ENCODE data around the gene S1PR3.

The S1PR3 gene

GRCh38 chr9:88971131-88971960 is 19.9 kb upstream of the S1PR3 start:
- no peak for TF ChIP-seq POLR2AphosphoS5 (IDR thresholded peaks at IDR 0.05; ENCODE audit: low read depth, low read length)
- TF ChIP-seq POLR2A (IDR thresholded peaks at IDR 0.05; ENCODE audit: low read depth, low read length), result no peak
- no peak for TF ChIP-seq TAF1 (IDR thresholded peaks at IDR 0.05; ENCODE audit: borderline replicate concordance, low read depth, low read length)
- DNase-seq (ENCODE audit: insufficient read length) (no peak), FAIRE-seq (no peak)

DNA sequence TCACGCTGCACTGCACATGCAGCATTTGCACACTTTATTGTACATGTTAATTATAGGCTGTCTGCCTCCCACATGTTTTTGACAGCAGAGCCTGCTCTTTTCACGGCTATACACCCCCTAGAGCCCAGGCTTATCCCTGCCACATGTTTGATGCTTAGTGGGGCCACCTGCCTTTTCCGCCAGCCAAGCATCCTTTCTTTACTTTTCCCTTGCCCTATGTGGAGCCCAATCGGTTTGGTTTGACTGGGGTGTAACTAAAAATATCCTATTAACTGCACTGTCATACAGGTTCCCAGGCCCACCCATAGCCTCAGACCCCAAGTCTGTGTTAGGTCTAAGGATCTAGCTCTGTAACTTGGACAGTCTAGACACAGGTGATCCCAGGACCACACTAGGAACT is 18.9 kb upstream of the S1PR3 start:
- TF ChIP-seq TAF1 (IDR thresholded peaks at IDR 0.05; ENCODE audit: borderline replicate concordance, low read depth, low read length) (no peak), POLR2AphosphoS5 (IDR thresholded peaks at IDR 0.05; ENCODE audit: low read depth, low read length) (no peak), POLR2A (IDR thresholded peaks at IDR 0.05; ENCODE audit: low read depth, low read length) (no peak)
- no peak for DNase-seq (ENCODE audit: insufficient read length)
- FAIRE-seq, result no peak

GRCh38 chr9:88973281-88974045 is 17.8 kb upstream of the S1PR3 start:
- peak; percentile 14 for FAIRE-seq
- no peak for TF ChIP-seq TAF1 (IDR thresholded peaks at IDR 0.05; ENCODE audit: borderline replicate concordance, low read depth, low read length)
- no peak for TF ChIP-seq POLR2A (IDR thresholded peaks at IDR 0.05; ENCODE audit: low read depth, low read length)
- no peak for TF ChIP-seq POLR2AphosphoS5 (IDR thresholded peaks at IDR 0.05; ENCODE audit: low read depth, low read length)
- no peak for DNase-seq (ENCODE audit: insufficient read length)

DNA sequence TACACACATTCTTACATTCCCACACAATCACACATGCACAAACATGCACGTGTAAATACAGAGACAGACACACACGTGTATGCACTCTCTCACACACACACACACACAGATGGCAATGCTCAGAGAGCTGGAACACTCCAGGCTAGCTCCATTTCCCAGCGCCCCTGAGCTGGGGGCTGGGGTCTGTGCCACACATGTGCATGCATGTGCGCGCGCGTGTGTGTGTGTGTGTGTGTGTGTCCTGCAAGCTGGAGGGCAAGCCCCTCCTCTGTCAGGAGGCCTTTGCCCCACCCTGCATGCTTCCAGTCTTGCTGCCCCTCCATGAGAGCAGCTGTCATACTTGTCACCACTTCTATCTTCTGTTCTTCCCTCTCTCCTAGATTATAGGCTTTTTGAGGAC is 16.6 kb upstream of the S1PR3 start:
- DNase-seq (ENCODE audit: insufficient read length) (no peak), FAIRE-seq (no peak)
- TF ChIP-seq POLR2AphosphoS5 (IDR thresholded peaks at IDR 0.05; ENCODE audit: low read depth, low read length) (no peak), TAF1 (IDR thresholded peaks at IDR 0.05; ENCODE audit: borderline replicate concordance, low read depth, low read length) (no peak), POLR2A (IDR thresholded peaks at IDR 0.05; ENCODE audit: low read depth, low read length) (no peak)

DNA sequence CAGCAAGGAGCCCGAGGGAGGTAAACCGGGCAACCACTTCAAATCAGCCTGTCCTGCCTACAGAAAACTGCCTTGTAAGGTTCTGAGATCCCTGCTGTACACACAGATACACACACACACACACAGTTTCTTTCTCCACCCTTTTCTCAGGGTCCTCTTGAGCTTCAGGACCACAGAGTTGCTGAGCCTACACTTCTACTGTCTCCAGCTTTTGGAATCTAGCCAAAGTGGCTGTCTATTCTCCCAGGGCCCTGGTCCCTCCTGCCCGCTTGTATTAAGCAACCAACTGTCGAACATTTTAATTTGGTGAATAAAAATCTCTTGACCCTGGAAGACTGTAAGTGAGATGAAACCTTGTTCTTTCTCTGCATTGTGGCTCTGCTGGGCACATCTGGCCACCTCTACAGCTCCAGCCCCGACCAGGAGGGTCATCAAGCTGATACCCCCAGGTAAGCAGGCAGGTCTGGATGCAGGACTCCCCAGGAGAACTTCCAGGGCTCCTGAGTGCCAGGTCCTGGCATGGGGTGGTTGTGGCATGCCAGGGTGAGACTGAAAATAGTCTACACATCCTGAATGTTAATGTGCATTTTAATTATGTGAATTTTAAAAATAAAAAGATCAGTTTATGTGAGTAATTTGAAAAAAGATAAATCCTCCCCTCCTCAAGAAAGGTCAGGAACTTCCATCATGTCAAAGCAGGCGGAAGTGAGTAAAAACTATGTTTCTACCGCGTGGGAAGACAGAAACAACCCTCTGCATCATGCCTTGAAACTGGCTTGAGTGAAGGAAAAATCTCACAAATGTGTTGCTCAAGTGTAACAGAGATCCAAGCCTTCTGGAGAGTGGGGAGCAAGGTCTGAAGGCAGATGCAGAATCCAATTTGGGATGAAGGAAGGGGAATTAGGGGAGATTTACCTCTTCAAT is 15.0 kb upstream of the S1PR3 start:
- TF ChIP-seq POLR2AphosphoS5 (IDR thresholded peaks at IDR 0.05; ENCODE audit: low read depth, low read length) (no peak), TAF1 (IDR thresholded peaks at IDR 0.05; ENCODE audit: borderline replicate concordance, low read depth, low read length) (no peak), POLR2A (IDR thresholded peaks at IDR 0.05; ENCODE audit: low read depth, low read length) (no peak)
- FAIRE-seq (no peak), DNase-seq (ENCODE audit: insufficient read length) (no peak)

- FAIRE-seq (no peak), DNase-seq (ENCODE audit: insufficient read length) (no peak)
- no peak for TF ChIP-seq POLR2AphosphoS5 (IDR thresholded peaks at IDR 0.05; ENCODE audit: low read depth, low read length)
- TF ChIP-seq POLR2A (IDR thresholded peaks at IDR 0.05; ENCODE audit: low read depth, low read length), result no peak
- TF ChIP-seq TAF1 (IDR thresholded peaks at IDR 0.05; ENCODE audit: borderline replicate concordance, low read depth, low read length), result no peak
These were observed 14.4 kb upstream of the S1PR3 start for GRCh38 chr9:88976890-88977257.

DNA sequence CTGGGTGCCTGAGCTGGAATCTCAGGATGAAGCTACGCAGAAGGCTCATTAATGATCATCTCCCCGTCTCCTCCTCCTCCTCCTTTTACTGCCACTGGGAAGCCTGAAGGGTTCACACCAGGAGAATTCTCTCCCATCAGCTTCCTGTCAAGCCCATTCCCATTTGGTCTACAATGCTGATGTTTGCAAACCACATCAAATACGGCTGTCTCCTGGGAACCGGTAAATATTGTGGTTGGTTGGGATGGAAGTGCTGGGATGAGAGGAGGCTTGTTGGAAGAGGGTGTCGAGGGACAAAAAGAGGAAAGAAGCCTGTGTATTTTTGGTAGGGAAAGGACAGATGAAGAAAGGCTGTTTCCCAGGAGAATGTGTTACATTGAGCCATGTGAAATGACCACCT is 13.2 kb upstream of the S1PR3 start:
- DNase-seq (ENCODE audit: insufficient read length) (no peak), FAIRE-seq (no peak)
- TF ChIP-seq POLR2AphosphoS5 (IDR thresholded peaks at IDR 0.05; ENCODE audit: low read depth, low read length) (no peak), TAF1 (IDR thresholded peaks at IDR 0.05; ENCODE audit: borderline replicate concordance, low read depth, low read length) (no peak), POLR2A (IDR thresholded peaks at IDR 0.05; ENCODE audit: low read depth, low read length) (no peak)

GRCh38 chr9:88979021-88979420 is 12.2 kb upstream of the S1PR3 start:
- no peak for DNase-seq (ENCODE audit: insufficient read length)
- TF ChIP-seq TAF1 (IDR thresholded peaks at IDR 0.05; ENCODE audit: borderline replicate concordance, low read depth, low read length), result no peak
- TF ChIP-seq POLR2AphosphoS5 (IDR thresholded peaks at IDR 0.05; ENCODE audit: low read depth, low read length), result no peak
- no peak for TF ChIP-seq POLR2A (IDR thresholded peaks at IDR 0.05; ENCODE audit: low read depth, low read length)
- FAIRE-seq, result no peak

GRCh38 chr9:88979791-88980190 is 11.5 kb upstream of the S1PR3 start:
- DNase-seq (ENCODE audit: insufficient read length), result no peak
- TF ChIP-seq POLR2AphosphoS5 (IDR thresholded peaks at IDR 0.05; ENCODE audit: low read depth, low read length) (no peak), TAF1 (IDR thresholded peaks at IDR 0.05; ENCODE audit: borderline replicate concordance, low read depth, low read length) (no peak), POLR2A (IDR thresholded peaks at IDR 0.05; ENCODE audit: low read depth, low read length) (no peak)
- no peak for FAIRE-seq

DNA sequence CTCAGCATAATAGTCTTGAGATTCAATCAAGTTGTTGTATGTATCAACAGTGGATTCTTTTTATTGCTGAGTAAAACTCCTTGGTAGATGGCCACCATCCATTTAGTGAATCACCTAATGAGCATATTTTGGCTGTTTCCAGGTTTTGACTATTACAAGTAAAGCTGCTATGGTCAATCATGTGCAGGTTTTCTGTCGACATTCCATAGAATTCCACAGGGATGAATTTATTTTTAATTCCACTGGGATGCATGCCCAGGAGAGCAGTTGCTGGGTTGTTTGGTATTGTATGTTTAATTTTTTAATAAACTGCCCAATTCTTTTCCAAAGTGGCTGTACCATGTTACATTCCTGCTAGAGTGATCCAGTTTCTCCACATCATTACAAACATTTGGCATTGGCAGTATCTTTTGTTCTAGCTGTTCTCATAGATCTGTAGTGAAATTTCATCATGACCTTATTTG is 10.5 kb upstream of the S1PR3 start:
- TF ChIP-seq TAF1 (IDR thresholded peaks at IDR 0.05; ENCODE audit: borderline replicate concordance, low read depth, low read length) (no peak), POLR2AphosphoS5 (IDR thresholded peaks at IDR 0.05; ENCODE audit: low read depth, low read length) (no peak), POLR2A (IDR thresholded peaks at IDR 0.05; ENCODE audit: low read depth, low read length) (no peak)
- FAIRE-seq (no peak), DNase-seq (ENCODE audit: insufficient read length) (no peak)

All from GM12892 (cell line).